HepG2 (cell line): Measurements from ENCODE around the gene CNTROB.

Source experiments
- NR2F2 ChIP-seq: IDR thresholded peaks from 2 replicates; pipeline ENCODE4 v1.6.1; 2012; ENCODE audit warnings: low read depth, inconsistent platforms, borderline replicate concordance
- SKIL ChIP-seq: sonication (generic); formaldehyde crosslinking; IDR thresholded peaks from 2 replicates; pipeline ENCODE4 v1.8.0; 2022; ENCODE audit warnings: missing genetic modification reagents, mild to moderate bottlenecking, moderate library complexity, borderline replicate concordance
- ZNF274 ChIP-seq: sonication (generic); formaldehyde crosslinking; IDR thresholded peaks from 2 replicates; pipeline ENCODE4 v1.5.1; 2020; ENCODE audit warnings: mild to moderate bottlenecking, missing genetic modification reagents
- ZNF646 ChIP-seq: sonication (generic); formaldehyde crosslinking; IDR thresholded peaks from 2 replicates; pipeline ENCODE4 v1.9.0; 2021; ENCODE audit warnings: mild to moderate bottlenecking, missing genetic modification reagents
- ZNF776 ChIP-seq: sonication (generic); formaldehyde crosslinking; IDR thresholded peaks from 2 replicates; pipeline ENCODE4 v1.4.0; 2020; ENCODE audit warnings: mild to moderate bottlenecking, missing genetic modification reagents

GRCh38 chr17:7992516-7992915 is 60.5 kb downstream of the CNTROB start:
- TF ChIP-seq SKIL (no peak), ZNF776 (CRISPR knock-in tag) (no peak), ZNF274 (CRISPR knock-in tag) (no peak), NR2F2 (no peak), ZNF646 (no peak)
